ENCODE results near the gene CBX5.
"Not testable (repeated sequence)": the region's sequence is repeated elsewhere in the genome, so short reads cannot be mapped to it uniquely, and the experiment has no call there.

CBX5 gene

GRCh38 chr12:54279632-54280467 lies at the start of gene CBX5:
Gene CBX5 (minus strand): TSS chr12:54280122. CDS start chr12:54257650, 22,472 bp downstream.
- DNase-seq, result peak; percentile 100

- no peak for DNase-seq
Observed at GRCh38 chr12:54328595-54329337, 48.8 kb upstream of the CBX5 start.

GRCh38 chr12:54325442-54326109 lies 45.7 kb upstream of the CBX5 start:
- not testable (repeated sequence) for DNase-seq

- DNase-seq, result peak; percentile 100
Observed at GRCh38 chr12:54324617-54325441, 44.9 kb upstream of the CBX5 start, which contains the start of gene COPZ1. Gene COPZ1 (plus strand): TSS chr12:54325131. CDS start chr12:54325164, 33 bp downstream.

GRCh38 chr12:54321363-54321762 lies 41.4 kb upstream of the CBX5 start:
- DNase-seq, result no peak

- DNase-seq, result not testable (repeated sequence)
Observed at GRCh38 chr12:54312309-54312708, 32.4 kb upstream of the CBX5 start.

- no peak for DNase-seq
Observed at GRCh38 chr12:54311051-54311450, 31.1 kb upstream of the CBX5 start.

GRCh38 chr12:54306925-54307741 lies 27.2 kb upstream of the CBX5 start:
- DNase-seq, result no peak

- no peak for DNase-seq
Observed at GRCh38 chr12:54304187-54304810, 24.4 kb upstream of the CBX5 start.

GRCh38 chr12:54303640-54304039 lies 23.7 kb upstream of the CBX5 start:
- DNase-seq, result no peak

- no peak for DNase-seq
Observed at GRCh38 chr12:54301428-54302048, 21.6 kb upstream of the CBX5 start.

GRCh38 chr12:54300732-54301427 lies 21.0 kb upstream of the CBX5 start, which contains the start of gene NFE2:
Gene NFE2 (minus strand): TSS chr12:54301015. CDS start chr12:54295248, 5,767 bp downstream.
- peak; percentile 18 for DNase-seq

GRCh38 chr12:54300225-54300731 lies 20.4 kb upstream of the CBX5 start:
- no peak for DNase-seq

GRCh38 chr12:54299515-54300224 lies 19.7 kb upstream of the CBX5 start:
- DNase-seq, result no peak

GRCh38 chr12:54298904-54299303 lies 19.0 kb upstream of the CBX5 start:
- no peak for DNase-seq

GRCh38 chr12:54296393-54297099 lies 16.6 kb upstream of the CBX5 start:
- DNase-seq, result no peak

GRCh38 chr12:54294953-54295566 lies 15.1 kb upstream of the CBX5 start:
- no peak for DNase-seq
